NCI-H2196 (cell line): ENCODE results near the gene TMC3.
"Not testable (repeated sequence)": the region's sequence is repeated elsewhere in the genome, so short reads cannot be mapped to it uniquely, and the experiment has no call there.

Source experiments
- DNase-seq: peaks from one replicate; lab custom pipeline; 2025; ENCODE audit not compliant: unreplicated experiment; lab: John Stamatoyannopoulos, UW

Gene TMC3

GRCh38 chr15:81384891-81385720, 11.1 kb upstream of the TMC3 start:
- DNase-seq, result no peak

DNA sequence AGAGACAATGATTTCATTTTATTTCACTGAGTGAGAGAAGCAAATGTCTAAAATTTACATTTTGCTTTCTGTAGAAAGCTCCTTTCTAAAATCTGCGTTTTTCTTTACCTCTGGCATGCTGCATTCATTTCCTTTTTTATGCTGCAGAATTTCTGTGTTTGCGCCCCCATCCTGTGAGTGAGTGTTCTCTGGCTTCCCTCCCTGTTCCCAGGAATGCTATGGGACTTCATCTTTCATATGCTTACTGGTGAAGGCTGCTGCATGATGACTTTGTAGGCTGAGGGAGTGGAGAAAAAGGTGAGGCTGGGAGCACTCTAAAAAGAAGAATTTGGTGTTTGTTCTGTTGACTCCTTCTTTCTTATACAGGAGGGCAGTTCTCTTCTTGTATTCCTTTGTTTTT, 7.7 kb upstream of the TMC3 start:
- DNase-seq, result no peak

- DNase-seq, result no peak
Observed at GRCh38 chr15:81380668-81381067, 6.7 kb upstream of the TMC3 start.

- no peak for DNase-seq
Observed at GRCh38 chr15:81380203-81380602, 6.2 kb upstream of the TMC3 start.

GRCh38 chr15:81379269-81379668, 5.3 kb upstream of the TMC3 start:
- DNase-seq, result no peak

DNA sequence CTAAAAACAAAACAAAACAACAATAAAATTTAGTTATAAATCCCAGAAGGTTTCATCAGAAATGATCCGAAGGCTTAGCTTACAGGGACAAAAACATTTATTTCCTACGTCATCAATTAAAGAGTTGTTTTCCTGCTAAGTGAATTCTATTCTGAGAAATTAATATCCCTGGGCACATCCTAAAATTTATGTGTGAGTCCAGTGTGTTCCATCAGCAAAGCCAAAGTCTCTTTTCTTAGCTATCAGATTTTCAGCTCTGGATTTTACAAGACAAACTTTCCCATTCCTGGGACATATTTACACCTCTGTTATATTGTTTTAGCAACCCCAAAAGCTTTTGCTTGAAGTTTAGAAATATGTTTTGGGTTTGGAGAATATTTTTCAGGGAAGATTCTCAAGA, 4.4 kb upstream of the TMC3 start:
- no peak for DNase-seq

GRCh38 chr15:81377871-81378270, 3.9 kb upstream of the TMC3 start:
- no peak for DNase-seq

- DNase-seq, result no peak
Observed at GRCh38 chr15:81376231-81376630, 2.2 kb upstream of the TMC3 start.

GRCh38 chr15:81375461-81375860, 1.4 kb upstream of the TMC3 start:
- DNase-seq, result no peak

DNA sequence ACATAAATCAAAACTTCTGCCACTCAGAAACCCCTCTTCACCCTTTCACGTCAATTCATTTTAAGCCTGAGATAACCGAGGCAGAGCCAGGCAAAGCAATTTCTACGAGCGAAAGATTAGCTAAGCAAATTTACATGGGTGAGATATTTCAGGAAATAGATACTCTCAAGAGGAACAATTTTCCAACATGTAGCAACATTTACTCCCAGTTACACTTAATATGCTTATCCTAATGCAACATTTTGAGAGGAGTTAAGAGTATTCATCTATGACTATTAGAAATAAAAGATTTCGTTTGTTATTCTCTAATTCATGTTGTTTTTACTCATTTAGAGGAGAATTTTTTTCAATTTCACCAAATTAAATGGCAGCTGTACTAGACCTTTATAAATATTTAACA, 837 bp downstream of the TMC3 start:
- no peak for DNase-seq

DNA sequence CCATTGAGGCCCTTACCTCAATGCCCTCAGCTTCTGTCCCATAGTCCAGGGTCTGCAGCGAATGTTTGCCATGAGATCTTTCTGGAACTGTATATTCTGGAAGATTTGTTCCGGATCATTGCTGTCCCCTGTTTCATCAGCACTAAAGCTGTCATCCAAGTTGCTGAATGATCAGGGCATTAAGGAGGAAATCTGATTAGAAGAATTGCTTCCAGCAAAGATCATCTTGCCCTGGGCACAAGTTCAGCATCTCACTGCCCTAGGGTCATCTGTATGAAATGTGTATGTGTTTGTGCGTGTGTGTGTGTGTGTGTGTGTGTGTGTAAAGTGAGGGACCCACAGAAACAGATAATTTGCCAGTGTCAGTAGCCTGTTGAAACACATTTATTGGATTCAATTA, 1.4 kb downstream of the TMC3 start:
- DNase-seq, result no peak

- no peak for DNase-seq
Observed at GRCh38 chr15:81363718-81364500, 10.1 kb downstream of the TMC3 start.

DNA sequence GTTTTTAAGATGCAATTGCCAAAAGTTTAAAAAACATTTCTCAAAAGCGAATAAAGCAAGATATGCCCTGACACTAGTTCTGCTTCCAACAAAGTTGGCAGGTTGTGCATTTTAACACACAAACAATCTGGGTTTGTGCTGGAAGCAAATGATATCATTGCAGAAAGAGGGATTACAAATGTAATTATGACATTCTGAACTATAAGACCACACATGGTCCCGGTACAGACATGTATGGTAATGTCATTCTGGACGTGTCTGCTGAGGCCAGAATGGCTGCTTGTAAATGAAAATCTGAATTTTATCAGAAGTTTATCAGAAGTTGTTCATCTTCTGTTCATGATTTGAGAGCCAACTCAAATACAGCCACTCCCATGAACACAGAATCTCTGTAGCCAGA, 10.7 kb downstream of the TMC3 start:
- no peak for DNase-seq

DNA sequence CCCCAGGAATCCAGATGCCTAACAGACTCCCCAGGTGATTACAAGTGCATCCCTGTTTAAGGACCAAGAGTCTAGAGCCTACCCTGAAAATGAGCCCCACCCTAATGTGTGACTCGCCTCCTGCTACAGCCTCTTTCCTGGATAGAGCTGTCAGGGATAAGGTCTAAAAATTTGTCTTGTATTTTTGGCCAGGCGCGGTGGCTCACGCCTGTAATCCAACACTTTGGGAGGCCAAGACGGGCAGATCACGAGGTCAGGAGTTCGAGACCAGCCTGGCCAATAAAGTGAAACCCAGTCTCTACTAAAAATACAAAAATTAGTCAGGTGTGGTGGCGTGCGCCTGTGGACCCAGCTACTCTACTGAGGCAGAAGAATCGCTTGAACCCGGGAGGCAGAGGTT, 11.2 kb downstream of the TMC3 start:
- DNase-seq, result no peak

DNA sequence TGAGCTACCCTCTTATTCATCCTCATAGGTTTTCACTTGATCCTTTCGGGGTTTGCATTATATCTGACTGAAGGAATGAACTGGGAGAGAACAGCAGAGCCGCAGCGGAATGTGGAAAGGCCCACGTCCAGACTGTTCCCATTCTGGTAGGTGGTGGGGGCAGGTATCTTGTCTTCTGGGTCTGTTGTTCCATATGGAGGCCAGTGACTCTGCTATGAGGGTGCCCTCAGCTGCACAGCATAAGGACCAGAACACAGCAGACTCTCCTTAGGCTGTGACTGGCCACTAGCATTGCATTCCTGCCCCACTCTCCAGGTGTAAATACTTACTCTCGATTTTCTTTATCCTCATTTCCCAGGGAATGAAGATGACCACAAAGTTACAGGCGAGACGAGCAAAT, 12.1 kb downstream of the TMC3 start:
- DNase-seq, result no peak

- no peak for DNase-seq
Observed at GRCh38 chr15:81360491-81360890, 13.5 kb downstream of the TMC3 start.

DNA sequence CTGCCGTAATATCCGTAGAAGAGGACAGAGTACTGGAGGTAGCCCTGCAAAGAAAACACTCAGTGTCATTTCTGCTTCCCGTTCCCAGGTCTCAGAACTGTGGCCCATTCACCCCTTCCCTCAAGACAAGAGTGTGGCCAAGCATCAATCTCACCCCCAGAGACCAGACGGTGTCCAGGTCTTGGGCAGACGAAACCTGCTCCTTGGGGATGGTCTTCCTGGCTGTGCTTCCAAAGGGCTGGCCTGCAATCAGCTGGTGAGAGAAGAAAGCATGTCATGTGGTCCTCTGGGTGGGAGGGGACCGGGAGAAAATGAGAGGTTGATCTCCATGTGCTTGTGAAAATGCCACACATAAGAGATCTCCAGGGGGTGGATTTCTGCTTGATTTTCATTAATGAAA, 15.8 kb downstream of the TMC3 start:
- DNase-seq, result no peak

DNA sequence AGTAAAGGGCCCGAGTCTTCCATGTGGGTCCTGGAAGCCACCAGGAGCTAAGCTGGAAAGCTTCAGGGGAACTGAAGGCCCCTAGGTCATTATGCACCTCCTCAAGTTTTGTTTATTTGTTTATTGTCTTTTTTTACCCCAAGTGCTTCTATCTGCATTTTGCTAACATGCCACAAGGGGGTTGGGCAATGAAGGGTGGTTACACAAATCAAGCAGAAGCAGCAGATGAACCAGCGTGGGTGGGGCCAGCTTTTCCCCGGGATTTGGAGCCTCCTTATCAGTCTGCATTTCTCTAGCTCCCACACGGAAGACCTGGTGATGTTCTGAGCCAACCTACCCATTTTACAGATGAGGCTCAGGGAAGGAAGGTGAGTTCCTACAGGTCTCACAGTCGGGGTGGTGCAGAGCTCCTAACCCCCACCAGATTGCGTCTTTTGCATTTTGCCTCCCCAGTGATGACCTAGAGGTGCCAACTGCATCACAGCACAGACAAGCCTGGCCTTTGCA, 16.8 kb downstream of the TMC3 start:
- no peak for DNase-seq

DNA sequence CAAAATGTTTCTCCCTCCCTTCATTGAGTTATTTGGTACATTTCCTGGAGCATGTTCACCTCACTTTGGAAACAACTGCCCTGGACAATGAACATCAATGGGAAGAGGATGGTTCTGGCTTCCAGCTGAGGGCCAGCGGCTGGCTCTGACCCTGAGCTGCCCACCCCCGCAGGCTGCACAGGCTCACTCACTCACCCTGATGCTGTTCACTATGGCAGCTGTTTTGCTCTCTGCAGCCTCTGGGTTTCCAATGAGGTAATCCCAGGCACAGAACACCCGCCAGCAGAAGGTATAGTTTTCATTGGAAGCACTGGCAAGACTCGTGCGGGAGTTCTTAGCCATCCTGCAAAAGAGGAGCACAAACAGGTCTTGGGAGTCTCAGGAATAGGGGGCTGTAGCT, 17.8 kb downstream of the TMC3 start:
- no peak for DNase-seq

- no peak for DNase-seq
Observed at GRCh38 chr15:81351651-81352050, 22.4 kb downstream of the TMC3 start.

DNA sequence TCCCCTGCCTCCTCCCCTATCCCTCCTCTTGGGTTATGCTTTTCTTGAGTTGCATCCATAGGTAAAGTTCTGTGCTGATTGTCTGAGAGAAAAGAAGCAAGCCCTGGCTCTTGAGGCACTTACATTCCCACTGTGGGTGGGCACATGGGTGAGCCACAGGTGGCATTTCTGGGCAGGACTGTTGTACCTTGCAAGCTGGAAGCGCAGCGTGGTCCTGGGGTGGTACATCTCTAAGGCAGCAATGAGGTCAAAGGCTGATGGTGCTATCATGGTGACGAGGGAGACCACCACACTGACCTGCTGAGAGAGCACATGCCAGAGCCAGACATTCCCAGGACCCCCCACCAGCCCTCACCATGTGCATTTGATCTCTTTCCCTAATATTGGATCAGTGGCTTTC, 24.7 kb downstream of the TMC3 start:
- no peak for DNase-seq

- not testable (repeated sequence) for DNase-seq
Observed at GRCh38 chr15:81348691-81349090, 25.3 kb downstream of the TMC3 start.
